ENCODE results near the gene SPG7.

Gene SPG7

GRCh38 chr16:89510526-89510925, 2.3 kb downstream of the SPG7 start:
- DNase-seq (ENCODE audit: low read depth): no peak
- no peak overlapping the region for H3K4me3 ChIP-seq (ENCODE audit: control insufficient read depth, low read depth, low read length)
- TF ChIP-seq, protein P1, sequence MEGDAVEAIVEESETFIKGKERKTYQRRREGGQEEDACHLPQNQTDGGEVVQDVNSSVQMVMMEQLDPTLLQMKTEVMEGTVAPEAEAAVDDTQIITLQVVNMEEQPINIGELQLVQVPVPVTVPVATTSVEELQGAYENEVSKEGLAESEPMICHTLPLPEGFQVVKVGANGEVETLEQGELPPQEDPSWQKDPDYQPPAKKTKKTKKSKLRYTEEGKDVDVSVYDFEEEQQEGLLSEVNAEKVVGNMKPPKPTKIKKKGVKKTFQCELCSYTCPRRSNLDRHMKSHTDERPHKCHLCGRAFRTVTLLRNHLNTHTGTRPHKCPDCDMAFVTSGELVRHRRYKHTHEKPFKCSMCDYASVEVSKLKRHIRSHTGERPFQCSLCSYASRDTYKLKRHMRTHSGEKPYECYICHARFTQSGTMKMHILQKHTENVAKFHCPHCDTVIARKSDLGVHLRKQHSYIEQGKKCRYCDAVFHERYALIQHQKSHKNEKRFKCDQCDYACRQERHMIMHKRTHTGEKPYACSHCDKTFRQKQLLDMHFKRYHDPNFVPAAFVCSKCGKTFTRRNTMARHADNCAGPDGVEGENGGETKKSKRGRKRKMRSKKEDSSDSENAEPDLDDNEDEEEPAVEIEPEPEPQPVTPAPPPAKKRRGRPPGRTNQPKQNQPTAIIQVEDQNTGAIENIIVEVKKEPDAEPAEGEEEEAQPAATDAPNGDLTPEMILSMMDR (conservative IDR thresholded peaks at IDR 0.05; ENCODE audit: control insufficient read depth, insufficient read depth, low read depth, low read length): no peak

DNA sequence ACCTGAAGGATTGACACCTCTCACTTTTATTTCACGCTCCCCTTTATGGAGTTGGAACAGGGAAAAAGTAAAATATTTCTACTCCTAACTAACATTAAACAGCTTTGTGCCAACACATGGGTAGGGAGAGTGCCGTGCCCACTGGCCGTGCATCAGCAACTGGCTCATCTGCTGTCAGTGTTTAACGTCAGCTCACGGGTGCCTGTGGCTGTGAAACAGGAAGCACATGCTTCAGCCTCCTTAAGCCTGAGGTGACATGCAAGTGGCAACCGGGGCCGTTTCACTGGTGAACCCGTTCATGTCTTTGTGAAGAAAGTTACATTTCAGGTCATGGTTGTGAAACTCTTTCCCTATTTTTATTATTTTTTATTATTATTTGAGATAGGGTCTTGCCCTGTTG, 3.2 kb downstream of the SPG7 start:
- TF ChIP-seq, protein P1 (conservative IDR thresholded peaks at IDR 0.05; ENCODE audit: control insufficient read depth, insufficient read depth, low read depth, low read length): no peak
- H3K4me3 ChIP-seq (ENCODE audit: control insufficient read depth, low read depth, low read length): no peak overlapping the region
- no peak for DNase-seq (ENCODE audit: low read depth)

DNA sequence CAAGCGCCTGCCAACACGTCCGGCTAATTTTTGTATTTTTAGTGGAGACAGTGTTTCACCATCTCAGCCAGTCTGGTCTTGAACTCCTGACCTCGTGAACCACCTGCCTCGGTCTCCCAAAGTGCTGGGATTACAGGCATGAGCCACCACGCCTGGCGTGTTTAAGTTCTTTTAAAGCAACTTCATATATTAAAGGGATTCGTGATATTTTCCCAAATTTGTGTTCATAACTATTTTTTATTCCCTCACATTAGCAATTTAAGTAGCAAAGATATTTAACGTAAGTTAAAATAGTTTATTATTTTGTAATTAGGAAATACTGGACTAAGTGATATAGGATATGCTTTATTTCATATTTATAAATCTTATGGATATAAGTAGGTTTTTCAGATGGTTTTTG, 4.2 kb downstream of the SPG7 start:
- no peak overlapping the region for H3K4me3 ChIP-seq (ENCODE audit: control insufficient read depth, low read depth, low read length)
- no peak for DNase-seq (ENCODE audit: low read depth)
- TF ChIP-seq, protein P1 (conservative IDR thresholded peaks at IDR 0.05; ENCODE audit: control insufficient read depth, insufficient read depth, low read depth, low read length): no peak

DNA sequence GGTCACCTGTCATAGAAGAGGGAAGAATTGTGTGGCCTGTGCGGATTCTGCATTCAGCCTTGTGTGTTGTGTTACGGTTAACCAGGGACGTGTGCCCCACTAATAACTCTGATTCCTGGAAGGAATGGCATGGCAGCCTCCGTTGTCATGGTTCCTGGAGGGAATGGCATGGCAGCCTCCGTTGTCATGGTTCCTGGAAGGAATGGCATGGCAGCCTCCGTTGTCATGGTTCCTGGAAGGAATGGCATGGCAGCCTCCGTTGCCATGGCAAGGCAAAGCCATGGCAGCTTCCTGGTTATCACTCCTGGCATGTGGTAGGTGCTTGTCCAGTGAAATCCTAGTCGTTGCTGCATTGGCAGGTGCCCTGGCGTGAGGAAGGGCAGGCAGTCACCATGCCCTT, 8.9 kb downstream of the SPG7 start:
- TF ChIP-seq, protein P1 (conservative IDR thresholded peaks at IDR 0.05; ENCODE audit: control insufficient read depth, insufficient read depth, low read depth, low read length): no peak
- no peak overlapping the region for H3K4me3 ChIP-seq (ENCODE audit: control insufficient read depth, low read depth, low read length)
- no peak for DNase-seq (ENCODE audit: low read depth)

GRCh38 chr16:89519881-89520280, 11.7 kb downstream of the SPG7 start:
- H3K4me3 ChIP-seq (ENCODE audit: control insufficient read depth, low read depth, low read length): no peak overlapping the region
- TF ChIP-seq, protein P1 (conservative IDR thresholded peaks at IDR 0.05; ENCODE audit: control insufficient read depth, insufficient read depth, low read depth, low read length): no peak
- DNase-seq (ENCODE audit: low read depth): no peak

- TF ChIP-seq, protein P1 (conservative IDR thresholded peaks at IDR 0.05; ENCODE audit: control insufficient read depth, insufficient read depth, low read depth, low read length): no peak
- DNase-seq (ENCODE audit: low read depth): no peak
- H3K4me3 ChIP-seq (ENCODE audit: control insufficient read depth, low read depth, low read length): no peak overlapping the region
Measured at GRCh38 chr16:89522287-89522686, 14.1 kb downstream of the SPG7 start.

DNA sequence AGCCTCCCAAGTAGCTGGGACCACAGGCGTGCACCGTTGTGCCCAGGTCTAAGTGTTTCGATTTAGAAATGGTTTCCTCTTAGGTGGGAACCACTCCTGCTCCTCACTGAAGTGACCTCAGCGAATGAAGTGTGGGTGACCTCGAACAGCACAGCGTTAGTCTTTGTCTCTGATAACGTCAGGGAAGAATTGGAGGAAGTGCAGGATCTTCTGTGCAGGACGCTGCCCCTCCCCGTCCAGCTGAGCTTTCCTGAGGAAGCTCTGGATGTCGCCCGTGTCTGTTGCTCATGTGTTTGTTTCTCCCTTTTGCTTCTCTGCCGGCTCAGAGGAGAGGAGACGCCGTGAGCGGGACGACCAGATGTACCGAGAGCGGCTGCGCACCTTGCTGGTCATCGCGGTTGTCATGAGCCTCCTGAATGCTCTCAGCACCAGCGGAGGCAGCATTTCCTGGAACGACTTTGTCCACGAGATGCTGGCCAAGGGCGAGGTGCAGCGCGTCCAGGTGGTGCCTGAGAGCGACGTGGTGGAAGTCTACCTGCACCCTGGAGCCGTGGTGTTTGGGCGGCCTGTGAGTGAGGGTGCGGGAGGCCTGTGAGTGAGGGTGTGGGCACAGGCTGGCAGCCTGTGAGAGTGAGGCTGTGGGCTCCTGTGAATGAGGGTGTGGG, 15.6 kb downstream of the SPG7 start:
- no peak overlapping the region for H3K4me3 ChIP-seq (ENCODE audit: control insufficient read depth, low read depth, low read length)
- DNase-seq (ENCODE audit: low read depth): no peak
- TF ChIP-seq, protein P1 (conservative IDR thresholded peaks at IDR 0.05; ENCODE audit: control insufficient read depth, insufficient read depth, low read depth, low read length): no peak
